Activated naive CD8-positive, alpha-beta T cell treated with anti-CD3 and anti-CD28 coated beads, Interleukin-2, amount 50 U/mL, for 16 hours (primary cell): ENCODE measurements around the gene OR2W3.

Experiments
- DNase-seq: peaks from one replicate; pipeline ENCODE4 v3.0.0-alpha.2; 2020; ENCODE audit warnings: low read depth, low spot score

Gene OR2W3

GRCh38 chr1:247895163-247895637, at the start of gene OR2W3:
Gene OR2W3 (plus strand): TSS chr1:247895587. CDS start chr1:247895587, 0 bp downstream.
- DNase-seq: no peak

- DNase-seq: no peak
Observed at GRCh38 chr1:247845693-247846017, 49.7 kb upstream of the OR2W3 start.

- DNase-seq: no peak
Observed at GRCh38 chr1:247848346-247848745, 47.0 kb upstream of the OR2W3 start.

- DNase-seq: no peak
Observed at GRCh38 chr1:247849616-247850015, 45.8 kb upstream of the OR2W3 start.

GRCh38 chr1:247854899-247855545, 40.4 kb upstream of the OR2W3 start:
- no peak for DNase-seq

- no peak for DNase-seq
Observed at GRCh38 chr1:247855911-247856310, 39.5 kb upstream of the OR2W3 start.

- DNase-seq: no peak
Observed at GRCh38 chr1:247857069-247857984, 38.1 kb upstream of the OR2W3 start, which contains the start of gene TRIM58. Gene TRIM58 (plus strand): TSS chr1:247857187. CDS start chr1:247857247, 60 bp downstream.

- DNase-seq: no peak
Observed at GRCh38 chr1:247857985-247858619, 37.3 kb upstream of the OR2W3 start.

GRCh38 chr1:247862756-247863155, 32.6 kb upstream of the OR2W3 start:
- no peak for DNase-seq

GRCh38 chr1:247864644-247865043, 30.7 kb upstream of the OR2W3 start:
- no peak for DNase-seq

GRCh38 chr1:247865416-247865815, 30.0 kb upstream of the OR2W3 start:
- DNase-seq: no peak

- no peak for DNase-seq
Observed at GRCh38 chr1:247883346-247883745, 12.0 kb upstream of the OR2W3 start.

GRCh38 chr1:247884797-247885413, 10.5 kb upstream of the OR2W3 start:
- no peak for DNase-seq

- DNase-seq: no peak
Observed at GRCh38 chr1:247895976-247896375, 589 bp downstream of the OR2W3 start.

GRCh38 chr1:247904122-247904521, 8.7 kb downstream of the OR2W3 start:
- DNase-seq: no peak

GRCh38 chr1:247905181-247905580, 9.8 kb downstream of the OR2W3 start:
- no peak for DNase-seq

GRCh38 chr1:247905910-247906503, 10.6 kb downstream of the OR2W3 start:
- DNase-seq: no peak

GRCh38 chr1:247906504-247907047, 11.2 kb downstream of the OR2W3 start:
- no peak for DNase-seq

GRCh38 chr1:247908766-247909165, 13.4 kb downstream of the OR2W3 start:
- DNase-seq: no peak

GRCh38 chr1:247913786-247914185, 18.4 kb downstream of the OR2W3 start:
- DNase-seq: no peak
